ENCODE measurements around the gene CORO2B. TPM values are rescaled to one million over a fixed set of nuclear protein-coding genes. Genes with fewer than 3 reads are reported as not detected.
"Not testable (repeated sequence)": the region's sequence is repeated elsewhere in the genome, so short reads cannot be mapped to it uniquely, and the experiment has no call there.

CORO2B gene
- polyA plus RNA-seq, 1 donor, result 4.7 TPM

DNA sequence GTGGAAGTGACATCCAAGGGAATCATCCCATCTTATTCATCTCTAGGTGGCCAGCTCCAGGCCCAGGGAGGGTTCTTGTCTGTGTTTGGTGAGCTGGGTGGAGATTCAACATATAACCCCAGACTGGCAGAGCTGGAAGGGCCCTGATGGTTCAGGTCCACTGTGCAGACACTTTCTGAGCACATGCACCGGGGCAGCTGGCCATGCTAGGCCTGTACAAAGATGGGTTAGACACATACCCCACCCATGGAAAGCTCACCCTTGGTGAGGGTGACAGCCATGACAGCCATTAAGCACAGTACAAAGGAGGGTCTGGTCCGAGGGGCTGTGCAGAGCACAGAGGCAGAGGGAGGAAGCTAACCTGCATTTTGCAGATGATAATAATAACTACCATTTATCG lies 100.4 kb downstream of the CORO2B start:
- no peak for DNase-seq

DNA sequence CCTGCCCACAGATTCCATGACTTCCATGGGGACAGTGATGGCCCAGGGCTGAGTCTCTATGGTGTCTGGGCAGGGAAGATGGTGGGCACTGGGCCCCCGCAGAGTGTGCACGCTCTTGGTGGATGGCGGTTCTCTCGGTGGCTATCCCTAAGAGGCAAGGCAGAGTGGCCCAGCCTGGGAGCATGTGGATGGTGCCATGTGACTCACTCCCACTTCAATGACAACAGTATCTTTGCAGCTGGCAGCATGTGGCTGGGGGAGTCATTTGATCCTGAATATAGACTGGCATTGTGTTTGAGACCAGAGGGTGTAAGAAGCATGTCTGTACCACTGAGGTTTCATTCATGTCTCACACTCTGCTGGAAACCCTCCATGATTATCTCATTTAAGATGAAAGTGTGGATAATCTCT lies 101.2 kb downstream of the CORO2B start:
- no peak for DNase-seq

DNA sequence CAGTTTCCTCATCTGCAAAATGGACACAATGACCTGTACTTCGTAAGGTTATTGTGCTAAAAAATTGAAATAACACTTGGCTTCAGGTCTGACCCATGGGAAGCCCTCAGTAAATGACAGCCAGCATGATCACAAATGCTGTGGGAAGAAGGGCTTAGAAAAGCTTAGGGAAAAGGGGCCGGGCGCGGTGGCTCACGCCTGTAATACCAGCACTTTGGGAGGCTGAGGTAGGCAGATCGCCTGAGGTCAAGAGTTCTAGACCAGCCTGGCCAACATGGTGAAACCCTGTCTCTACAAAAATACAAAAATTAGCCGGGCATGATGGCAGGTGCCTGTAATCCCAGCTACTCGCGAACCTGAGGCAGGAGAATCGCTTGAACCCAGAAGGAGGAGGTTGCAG lies 102.0 kb downstream of the CORO2B start:
- DNase-seq, result not testable (repeated sequence)

DNA sequence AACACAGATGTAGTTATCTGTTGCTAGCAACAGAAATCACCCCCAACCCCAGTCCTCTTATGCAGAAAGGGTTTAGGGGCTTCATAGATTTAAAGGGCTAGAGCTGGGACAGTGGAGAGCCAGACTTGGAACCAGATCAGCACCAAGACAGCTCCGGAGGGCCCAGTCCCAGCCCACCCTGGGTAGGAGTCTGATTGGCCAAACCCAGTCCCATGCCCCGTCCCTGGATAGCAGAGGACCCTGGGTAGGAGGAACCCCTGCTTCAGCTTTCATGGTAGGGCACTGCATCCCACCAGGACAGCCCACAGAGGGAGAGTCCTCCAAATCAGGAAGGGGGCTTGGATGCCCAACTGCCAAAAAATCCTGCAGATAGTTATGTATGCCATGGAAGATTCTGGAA lies 103.0 kb downstream of the CORO2B start:
- no peak for DNase-seq

DNA sequence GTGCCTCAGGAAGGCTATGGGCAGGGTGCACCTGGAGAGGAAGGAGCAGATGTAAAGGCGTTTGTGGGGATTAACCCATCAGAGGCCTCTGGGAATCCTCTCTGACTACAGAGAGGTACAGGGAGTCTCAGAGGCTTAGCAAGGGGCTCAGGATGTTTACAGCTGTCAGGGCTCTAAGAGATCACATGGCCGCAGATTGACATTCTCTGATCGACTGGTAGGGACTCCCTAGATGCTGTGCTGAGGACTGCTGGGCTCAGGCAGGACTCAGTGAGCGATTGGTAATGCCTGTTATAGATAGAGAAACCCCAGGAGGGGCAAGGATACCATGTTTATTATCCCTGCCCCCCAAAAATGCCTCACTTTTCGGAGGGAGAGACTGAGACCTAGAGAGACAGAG lies 103.5 kb downstream of the CORO2B start:
- no peak for DNase-seq

DNA sequence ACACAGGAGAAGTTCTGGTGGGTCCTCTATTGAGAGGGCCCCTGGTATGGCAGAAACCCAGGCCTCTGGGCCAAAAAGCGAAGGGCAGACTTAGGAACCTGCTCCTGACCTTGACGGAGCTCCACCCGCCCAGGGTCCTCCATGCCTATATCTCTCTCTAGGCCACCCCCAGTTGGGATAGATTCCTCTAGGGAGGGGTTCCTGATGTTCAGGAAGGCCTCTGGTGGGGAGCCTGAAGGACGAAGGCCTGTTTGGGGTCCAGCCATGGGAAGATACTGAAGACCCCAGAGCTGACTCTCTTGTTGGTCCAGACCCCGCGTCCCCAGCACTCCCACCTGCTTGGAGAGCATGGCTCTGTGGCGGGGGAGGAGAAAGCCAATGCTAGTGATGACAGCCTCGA lies 104.2 kb downstream of the CORO2B start:
- DNase-seq, result no peak

DNA sequence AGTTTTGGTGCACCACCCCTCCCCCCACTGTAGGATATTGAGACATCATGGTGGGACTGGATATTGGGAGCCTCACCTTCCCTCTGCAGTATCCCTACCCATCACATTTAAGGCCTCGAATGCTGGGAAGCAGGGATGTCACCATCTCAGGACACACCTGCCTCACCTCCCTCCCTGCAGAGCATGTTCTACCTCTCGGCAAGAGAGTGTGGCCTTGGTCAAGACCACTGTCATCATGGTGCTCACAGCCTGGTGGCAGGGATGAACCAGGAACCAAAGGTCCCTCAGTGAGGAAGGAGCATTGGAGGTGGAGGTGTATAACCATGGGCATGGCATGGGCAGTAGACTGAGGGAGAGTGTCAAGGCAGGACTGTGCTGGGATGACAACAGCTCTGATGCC lies 104.8 kb downstream of the CORO2B start:
- no peak for DNase-seq

DNA sequence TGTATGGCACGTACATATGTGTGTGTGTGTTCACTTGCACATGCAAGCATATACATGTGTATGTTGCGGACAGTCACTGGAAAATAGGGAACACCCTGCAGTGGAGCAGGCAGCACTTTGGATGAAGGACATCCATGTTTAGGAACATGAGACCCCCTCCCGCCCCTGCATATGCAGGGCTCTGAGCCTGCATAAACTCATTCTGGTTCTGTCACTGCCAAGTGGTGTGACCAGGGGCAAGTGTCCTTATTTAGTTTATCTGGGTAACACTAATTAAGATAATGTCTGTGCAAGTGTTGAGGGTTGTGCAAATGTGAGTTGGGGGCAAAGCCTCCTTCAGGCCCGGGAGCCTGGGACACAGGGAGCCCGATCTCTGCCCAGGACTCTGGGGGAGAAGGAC lies 105.7 kb downstream of the CORO2B start:
- DNase-seq, result no peak

DNA sequence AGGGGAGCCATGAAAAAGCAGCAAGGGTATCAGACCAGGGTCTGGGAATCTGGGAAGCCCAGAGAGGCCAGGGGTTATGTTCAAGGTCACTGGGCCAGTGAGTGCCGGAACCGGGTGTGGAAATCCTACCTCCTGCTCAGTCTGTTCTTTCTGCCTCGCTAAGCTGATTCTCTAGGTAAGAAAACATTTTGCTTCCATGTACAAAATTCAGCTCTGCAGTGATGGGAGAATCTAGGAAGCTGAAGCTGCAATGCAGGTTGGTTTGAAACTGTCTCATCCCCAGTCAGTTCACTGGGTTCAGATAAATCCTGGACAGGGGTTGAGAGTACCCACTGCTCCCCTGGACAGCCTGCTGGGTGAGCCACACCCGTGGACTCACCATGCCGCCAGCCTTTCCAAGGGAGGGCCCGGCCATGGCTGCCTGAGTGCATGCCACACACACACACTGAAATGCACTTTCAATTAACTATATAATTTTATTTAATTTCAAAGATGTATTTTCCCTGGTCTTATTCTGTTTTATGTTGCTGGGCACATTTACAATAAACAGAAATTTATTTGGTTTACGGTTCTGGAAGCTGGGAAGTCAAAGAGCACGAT lies 108.4 kb downstream of the CORO2B start:
- DNase-seq, result no peak

DNA sequence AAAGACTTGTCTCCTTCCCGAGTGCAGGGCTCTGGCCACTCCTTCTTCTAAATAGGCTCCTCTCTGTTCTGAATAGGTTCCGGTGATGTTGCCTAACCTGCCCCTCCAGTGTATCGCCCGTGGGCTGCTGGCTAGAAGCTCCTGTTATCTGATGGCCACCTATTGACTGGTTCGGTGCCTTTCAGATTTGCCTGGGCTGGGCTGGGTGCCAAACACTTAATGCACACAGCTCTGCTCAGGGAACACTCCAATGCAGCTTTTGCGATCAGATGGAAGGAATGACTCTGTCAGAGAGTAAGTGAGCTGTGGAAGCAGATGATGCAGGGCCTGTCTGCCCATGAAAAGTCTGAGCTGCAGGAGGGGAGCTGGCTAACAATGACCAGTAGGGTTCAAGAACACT lies 112.9 kb downstream of the CORO2B start:
- DNase-seq, result no peak

DNA sequence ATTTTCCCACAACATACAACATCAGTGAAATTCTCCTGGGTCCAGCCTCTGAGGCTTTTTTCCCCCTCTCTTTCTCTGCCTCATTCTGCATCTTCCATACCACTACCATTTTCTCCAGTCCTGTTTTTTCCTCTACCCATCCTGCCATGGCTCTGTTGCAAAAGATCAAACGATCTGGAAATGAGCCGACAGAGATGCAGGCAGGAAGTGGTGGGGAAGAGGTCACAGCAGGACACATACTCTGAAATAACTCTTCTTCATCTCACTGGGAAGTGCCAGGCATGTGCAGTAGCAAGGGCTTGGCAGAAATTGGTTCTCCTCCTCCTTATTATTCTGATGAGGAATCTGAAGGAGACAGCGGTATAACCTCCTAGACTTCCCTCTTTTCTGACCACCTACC lies 114.3 kb downstream of the CORO2B start:
- DNase-seq, result no peak

DNA sequence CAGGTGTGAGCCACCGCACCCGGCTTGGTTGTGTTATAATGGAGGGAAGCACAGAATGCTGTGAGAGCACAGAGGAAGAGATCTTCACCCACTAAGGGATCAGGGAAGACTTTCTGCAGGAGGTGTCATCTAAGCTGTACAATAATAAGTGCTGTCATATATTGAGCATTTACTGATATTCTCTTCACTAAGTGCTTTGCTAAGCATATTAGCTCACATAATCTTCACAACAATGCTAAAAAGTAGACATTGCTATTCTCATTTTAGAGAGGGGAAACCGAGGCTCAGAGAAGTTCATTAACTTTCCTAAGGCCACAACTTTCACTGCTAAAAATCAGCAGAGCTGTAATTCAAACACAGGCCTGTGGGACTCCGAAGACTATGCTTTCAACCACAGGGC lies 115.3 kb downstream of the CORO2B start:
- DNase-seq, result no peak

DNA sequence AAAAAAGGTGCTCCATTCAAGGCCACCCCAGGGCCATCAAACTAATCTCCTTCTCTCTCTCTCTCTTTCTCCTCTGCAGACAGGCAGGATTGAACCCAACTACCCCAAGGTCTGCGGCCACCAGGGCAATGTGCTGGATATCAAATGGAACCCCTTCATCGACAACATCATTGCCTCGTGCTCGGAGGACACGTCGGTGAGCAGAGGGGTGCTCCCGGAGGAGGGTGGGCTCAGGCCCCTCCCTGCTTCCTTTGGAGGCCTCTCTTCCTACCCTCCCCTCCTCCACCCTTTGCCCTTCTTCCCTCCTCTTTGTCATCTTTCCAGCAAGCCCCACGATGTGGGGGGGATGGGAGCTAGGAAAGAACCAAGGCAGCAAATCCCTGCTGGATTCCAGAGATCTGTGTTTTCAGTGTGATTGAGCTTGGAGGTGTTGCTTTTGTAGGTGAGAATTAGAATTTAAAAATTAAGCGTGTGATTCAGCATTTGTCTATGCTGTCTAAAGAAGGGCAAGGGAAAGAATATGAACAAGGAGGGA lies 116.3 kb downstream of the CORO2B start:
- DNase-seq, result no peak

DNA sequence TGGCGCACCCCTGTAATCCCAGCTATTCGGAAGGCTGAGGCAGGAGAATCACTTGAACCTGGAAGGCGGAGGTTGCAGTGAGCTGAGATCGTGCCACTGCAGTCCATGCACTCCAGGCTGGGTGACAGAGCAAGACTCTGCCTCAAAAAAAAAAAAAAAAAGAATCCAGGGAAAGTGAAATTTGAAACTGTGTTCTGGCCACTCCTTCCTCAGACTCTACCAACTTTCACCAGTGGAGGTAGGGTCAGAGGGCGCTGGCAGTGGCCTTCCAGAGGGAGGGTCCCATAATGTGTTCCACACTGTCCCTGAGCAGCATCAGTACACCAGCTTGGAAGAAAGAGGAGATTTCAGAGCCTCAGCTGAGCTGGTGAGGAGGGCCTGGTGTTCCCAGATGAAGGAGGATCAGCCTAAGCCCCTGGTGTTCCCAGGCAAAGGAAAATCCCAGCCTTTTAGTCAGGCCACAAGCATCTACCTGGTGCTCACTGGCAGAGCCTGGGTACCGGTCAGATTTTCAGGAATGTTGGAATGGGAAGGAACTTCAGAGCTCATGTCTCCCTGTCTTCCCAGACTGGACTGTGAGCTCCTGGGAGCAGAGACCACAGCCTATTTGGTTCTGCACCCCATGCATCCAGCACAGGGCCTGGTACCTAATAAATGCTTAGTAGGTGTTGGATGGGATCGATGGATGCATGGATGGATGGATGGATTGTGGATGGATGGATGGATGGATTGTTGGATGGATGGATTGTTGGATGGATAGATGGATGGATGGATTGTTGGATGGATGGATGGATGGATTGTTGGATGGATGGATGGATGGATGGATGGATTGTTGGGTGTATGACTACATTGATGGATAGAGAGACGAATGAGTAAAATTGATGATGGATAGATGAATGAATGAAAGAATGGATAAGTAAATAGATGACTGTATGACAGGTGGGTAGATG lies 117.9 kb downstream of the CORO2B start:
- no peak for DNase-seq

DNA sequence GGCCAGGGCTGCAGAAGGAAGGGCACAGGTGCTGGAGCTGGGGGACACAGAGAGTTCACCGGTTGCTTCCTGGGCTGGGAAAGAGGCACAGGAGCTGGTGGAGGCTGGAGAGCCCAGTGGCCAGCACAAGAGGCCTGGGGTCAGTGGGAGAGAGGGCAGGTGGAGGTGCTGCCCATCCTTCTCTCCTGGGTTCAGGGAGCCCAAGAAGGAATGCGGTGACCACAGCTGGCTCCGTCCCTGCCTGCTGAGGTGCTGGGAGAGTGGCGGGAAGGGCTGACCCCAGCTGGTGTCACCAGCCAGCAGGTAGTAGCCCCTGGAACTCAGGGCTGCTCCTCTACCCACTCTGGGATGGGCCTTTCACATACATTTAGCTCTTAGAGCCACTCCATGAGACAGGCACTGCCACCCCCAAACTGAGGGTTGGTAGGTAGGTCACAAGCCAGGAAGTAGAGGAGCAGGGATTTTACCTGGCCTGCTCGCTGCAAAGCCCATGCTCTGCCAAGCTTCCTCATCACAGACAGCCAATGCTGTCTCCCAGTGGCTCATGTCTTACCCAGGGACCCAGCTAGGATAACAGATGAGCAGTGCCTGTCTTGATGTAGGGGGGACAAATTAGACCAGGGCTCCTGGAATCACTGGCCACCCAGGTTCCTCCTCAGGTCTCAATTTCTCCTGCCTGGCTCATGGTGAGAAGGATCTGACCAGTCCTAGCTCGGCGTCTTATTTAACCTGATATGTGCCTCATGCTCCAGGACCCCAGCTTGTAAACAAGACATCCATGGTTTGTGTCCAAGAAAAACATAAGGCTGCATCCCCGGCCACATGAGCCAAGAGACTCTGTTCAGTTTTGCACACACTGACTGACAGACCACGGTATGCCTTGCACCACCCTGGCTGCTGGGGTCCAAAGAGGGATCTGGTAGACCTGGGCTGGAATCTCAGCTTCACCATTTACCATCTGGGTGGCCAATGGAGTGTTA lies 119.2 kb downstream of the CORO2B start:
- DNase-seq, result no peak

DNA sequence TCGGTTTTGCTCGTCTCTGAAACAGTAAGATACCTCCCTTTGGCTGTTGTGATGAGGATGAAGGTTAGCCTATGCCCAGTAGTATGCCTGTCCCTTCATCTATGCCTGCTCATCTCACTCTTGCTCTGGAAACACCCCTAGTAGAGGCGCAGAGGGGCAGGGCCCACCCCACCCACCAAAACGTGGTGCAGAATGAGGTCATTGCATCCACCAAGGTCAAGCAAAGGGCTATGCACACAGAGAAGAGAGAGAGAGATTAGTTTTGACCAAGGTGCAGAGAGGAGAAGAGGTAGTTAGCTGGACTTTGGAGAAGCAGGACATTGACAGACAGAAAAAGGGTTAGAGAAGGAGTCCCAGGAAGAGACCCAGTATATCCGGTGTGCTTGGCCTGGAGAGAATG lies 119.9 kb downstream of the CORO2B start:
- DNase-seq, result no peak

DNA sequence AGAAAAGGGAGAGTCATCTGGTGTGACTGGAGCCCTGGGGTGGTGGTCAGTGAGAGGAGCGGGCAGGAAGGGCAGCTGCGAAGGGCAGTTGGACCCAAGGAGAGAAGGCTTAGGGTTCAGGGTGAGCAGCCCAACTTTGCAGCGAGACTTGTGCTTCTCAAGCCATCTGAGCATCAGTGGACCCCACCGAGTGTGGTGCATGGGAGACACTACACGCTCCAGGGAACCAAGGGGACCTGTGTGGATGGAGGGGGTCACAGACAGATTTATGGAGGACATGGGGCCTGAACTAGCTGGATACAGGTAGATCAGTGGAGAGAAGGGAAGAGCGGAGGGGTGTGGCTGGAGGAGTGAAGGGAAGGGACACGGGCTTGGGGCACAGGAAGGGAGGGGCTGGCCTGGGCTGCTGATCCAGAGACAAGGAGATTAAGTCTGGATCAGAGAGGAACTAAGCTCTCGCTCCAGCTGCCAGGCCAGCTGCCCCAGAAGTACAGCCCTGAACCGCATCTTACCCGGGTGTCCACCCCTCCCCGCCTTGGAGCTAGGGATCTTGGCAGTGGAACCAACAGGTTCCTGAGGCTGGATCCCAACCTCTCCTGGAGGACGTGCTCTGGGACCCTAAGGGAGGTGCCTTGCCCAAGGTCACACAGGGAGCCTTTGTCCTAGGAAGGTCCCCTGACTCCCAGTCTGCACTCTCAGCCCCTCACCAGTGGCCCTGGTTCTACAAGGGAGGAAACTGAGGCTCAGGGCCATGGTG lies 120.5 kb downstream of the CORO2B start:
- DNase-seq, result peak; percentile 27

DNA sequence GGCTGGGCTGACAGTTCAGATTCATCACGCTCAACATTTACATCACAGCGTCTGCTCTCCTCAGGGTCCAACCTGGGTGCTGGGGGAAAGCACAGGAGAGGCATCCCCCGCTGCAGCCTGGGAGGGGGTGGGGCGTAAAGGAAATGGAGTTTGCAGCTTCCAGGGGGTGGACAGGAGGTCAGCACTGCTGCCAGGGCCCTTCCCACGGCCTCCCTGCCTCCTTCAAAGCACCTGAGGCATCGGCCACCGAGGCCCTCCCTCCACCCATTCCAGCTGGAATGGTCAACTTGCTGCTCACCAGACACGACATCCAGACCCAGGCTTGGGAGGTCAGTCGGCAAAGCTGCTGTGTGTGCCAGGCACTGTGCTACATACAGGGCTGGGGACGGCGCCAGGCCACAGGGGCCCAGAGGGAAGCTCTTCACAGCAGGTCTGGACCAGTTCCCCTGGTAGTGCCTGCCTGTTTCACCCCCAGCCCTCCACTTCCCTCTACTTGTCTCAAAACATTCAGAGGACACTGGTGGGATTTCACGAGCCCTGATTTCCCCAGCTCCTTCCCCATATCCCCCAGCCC lies 121.2 kb downstream of the CORO2B start:
- peak; percentile 17 for DNase-seq

DNA sequence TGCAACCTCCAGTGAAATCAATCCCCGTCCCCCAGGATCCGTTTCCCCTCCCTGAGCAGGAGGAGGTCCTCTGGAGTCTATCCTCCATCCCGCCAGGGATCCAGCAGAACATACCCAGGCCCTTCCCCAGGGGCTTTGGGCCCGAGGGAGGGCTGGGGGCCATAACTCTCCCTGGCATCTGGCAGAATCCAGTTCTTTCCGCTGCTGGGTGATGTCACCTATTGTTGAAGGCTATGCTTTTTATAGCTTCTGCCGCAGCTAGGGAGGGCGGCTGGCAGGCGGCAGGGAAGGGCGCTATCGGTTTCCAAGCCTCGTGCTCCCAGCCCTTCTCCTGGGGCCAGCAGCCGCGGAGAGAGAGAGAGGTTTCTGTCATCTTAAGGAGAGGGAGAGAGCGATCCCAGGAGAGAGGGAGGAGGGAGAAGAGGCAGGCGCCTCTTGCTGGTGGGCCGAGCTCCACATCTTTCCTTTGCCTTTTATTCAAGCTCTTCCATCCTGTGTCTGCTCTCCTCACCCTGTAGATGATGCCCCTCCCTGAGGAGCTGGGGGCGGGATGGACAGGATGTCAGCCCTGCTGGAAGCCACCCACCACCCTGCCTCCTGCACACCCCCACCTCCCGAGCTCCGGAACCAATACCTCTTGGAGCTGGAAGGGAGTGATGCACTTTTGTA lies 121.8 kb downstream of the CORO2B start:
- peak; percentile 63 for DNase-seq

DNA sequence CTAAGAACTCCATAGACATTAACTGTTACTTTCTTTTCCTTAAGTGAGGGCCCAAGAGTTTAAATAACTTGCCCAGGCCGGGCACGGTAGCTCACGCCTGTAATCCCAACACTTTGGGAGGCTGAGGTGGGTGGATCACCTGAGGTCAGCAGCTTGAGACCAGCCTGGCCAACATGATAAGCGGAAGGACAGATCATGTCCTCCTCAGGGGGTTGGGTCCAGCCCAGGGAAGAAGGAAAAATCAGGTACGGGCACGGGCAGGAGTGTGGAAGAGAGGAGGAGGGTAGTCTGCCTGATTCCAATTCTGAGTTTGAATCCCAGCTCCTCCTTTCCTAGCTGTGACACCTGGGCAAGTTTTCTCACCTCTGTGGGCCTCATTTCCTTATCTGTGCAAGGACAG lies 123.1 kb downstream of the CORO2B start:
- no peak for DNase-seq

DNA sequence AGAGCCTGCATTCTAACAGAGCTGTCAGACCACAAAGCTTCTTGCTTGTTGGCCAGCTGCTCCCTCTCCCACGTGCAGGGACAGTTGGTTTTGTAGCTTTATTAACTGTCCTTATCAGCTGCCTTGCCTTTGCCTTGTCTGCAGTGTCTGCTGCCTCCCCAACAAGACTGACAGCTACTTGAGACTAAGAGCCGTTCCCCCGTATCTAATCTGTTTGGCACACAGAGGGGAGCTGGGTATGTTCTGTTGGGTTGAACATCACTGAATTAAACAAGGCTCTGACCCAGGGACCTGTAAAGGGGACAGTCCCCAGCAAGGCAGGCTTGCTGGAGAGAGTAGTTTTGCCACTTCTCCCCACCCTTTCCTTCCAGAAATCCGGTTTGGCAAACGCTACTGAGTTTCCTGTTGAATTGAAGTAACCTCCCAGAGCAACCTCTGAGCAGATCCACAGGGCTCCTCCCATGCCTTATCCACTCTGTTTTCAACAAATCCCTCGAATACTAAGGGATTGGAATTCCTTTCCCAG lies 125.8 kb downstream of the CORO2B start:
- peak; percentile 33 for DNase-seq
